ENCODE measurements around the gene FCHO1.

FCHO1 gene

DNA sequence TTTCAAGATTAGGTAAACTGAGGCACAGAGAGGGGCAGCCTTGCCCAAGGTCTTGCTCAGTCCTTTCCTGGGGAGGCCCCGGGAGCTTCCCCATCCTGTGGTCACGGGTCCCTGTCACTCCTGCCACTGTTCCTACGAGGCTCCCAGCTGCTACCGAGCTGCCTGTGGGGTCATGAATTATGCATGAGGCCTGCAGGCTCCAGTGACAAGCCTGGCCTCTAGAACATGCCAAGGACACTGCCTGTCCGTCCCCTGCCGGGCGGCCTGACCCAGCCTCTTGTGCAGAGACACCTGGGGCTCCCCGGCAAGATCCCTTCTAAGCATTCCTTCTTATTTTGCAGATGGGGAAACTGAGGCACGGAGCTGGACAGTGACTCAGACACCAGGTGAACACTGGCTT, 2.7 kb downstream of the FCHO1 start:
- no peak for TF ChIP-seq CTCF (IDR thresholded peaks at IDR 0.05)
- intact Hi-C loops (cut with DNase I; ENCODE audit: low total_unique reads), result no loop called here
- peaks cover 0 to 12% (median 7%) of the 10 kb centered on the region in 4 donors for H3K4me1 ChIP-seq
- DNase-seq, result no peak
- H3K27ac ChIP-seq, result no peak overlapping the region
- no peaks in the 10 kb centered on the region for H3K9me3 ChIP-seq
- H3K36me3 ChIP-seq, result no peaks in the 10 kb centered on the region
- H3K4me3 ChIP-seq, result no peak overlapping the region
- peaks cover 0 to 8% of the 10 kb centered on the region in 2 donors for H3K27me3 ChIP-seq

- Histone ChIP-seq H3K36me3 (no peaks in the 10 kb centered on the region), H3K4me1 (peaks cover 0 to 12% (median 7%) of the 10 kb centered on the region in 4 donors), H3K4me3 (no peak overlapping the region), H3K27ac (no peak overlapping the region), H3K9me3 (no peaks in the 10 kb centered on the region), H3K27me3 (peaks cover 0 to 8% of the 10 kb centered on the region in 2 donors)
- no peak for DNase-seq
- TF ChIP-seq CTCF (IDR thresholded peaks at IDR 0.05), result no peak
- intact Hi-C loops (cut with DNase I; ENCODE audit: low total_unique reads), result no loop called here
These were observed 3.6 kb downstream of the FCHO1 start for GRCh38 chr19:17754634-17755442.

DNA sequence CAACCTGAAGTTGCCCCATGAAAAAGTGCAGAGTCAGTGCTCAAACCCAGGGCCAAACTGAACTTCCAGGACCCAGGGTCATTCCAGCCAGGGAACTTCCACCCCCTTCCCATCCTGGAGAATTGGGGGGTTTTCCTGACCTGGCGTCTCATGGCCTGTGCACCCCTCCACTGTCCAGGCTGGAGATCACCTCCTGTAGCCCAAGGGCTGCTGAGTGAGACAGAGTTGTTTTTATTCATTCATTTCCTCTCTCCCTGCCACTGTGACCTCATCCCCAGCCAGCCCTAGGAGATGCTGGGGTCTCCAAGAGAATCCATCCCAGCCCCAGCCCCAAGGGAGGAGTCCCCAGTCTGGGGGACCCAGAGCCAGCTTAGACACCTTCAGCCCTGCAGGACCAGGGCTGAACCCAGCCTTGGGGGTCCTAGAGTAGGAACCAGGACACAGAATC, 4.2 kb downstream of the FCHO1 start:
- Histone ChIP-seq H3K4me1 (peaks cover 0 to 12% (median 7%) of the 10 kb centered on the region in 4 donors), H3K27ac (no peak overlapping the region), H3K27me3 (peaks cover 0 to 8% of the 10 kb centered on the region in 2 donors), H3K4me3 (no peak overlapping the region), H3K9me3 (no peaks in the 10 kb centered on the region), H3K36me3 (no peaks in the 10 kb centered on the region)
- intact Hi-C loops (cut with DNase I; ENCODE audit: low total_unique reads), result no loop called here
- no peak for DNase-seq
- TF ChIP-seq CTCF (IDR thresholded peaks at IDR 0.05), result no peak

- H3K27ac ChIP-seq, result no peak overlapping the region
- no peaks in the 10 kb centered on the region for H3K9me3 ChIP-seq
- no peak for TF ChIP-seq CTCF (IDR thresholded peaks at IDR 0.05)
- intact Hi-C loops (cut with DNase I; ENCODE audit: low total_unique reads), result no loop called here
- peaks cover 0 to 12% (median 7%) of the 10 kb centered on the region in 4 donors for H3K4me1 ChIP-seq
- H3K27me3 ChIP-seq, result peaks cover 0 to 8% of the 10 kb centered on the region in 2 donors
- no peak overlapping the region for H3K4me3 ChIP-seq
- DNase-seq, result no peak
- H3K36me3 ChIP-seq, result no peaks in the 10 kb centered on the region
These were observed 4.8 kb downstream of the FCHO1 start for GRCh38 chr19:17755977-17756670.

- Histone ChIP-seq H3K4me1 (peaks cover 0 to 12% (median 7%) of the 10 kb centered on the region in 4 donors), H3K9me3 (no peaks in the 10 kb centered on the region), H3K36me3 (no peaks in the 10 kb centered on the region), H3K27me3 (peaks cover 0 to 7% of the 10 kb centered on the region in 2 donors), H3K27ac (no peak overlapping the region), H3K4me3 (no peak overlapping the region)
- no peak for TF ChIP-seq CTCF (IDR thresholded peaks at IDR 0.05)
- DNase-seq, result peak; percentile 49 to 78
- intact Hi-C loops (cut with DNase I; ENCODE audit: low total_unique reads), result no loop called here
These were observed 5.8 kb downstream of the FCHO1 start for GRCh38 chr19:17757125-17757524.
